Lung microvascular endothelial cell (primary cell): ENCODE measurements around the gene ADAM10. TPM values are rescaled to one million over a fixed set of nuclear protein-coding genes. Genes with fewer than 3 reads are reported as not detected.

ENCODE experiments used
- DNase-seq, 2 donors: peaks; one replicate each; pipeline versions ENCODE4 v3.0.0 to v3.0.0-alpha.2; 2010; ENCODE audit warnings: low read depth in 2 of 2
- total RNA-seq: library from RNA; depleted of rRNA; stranded (reverse); fragments of >200 nt; gene quantifications from 2 replicates; pipeline ENCODE4 v1.2.1, GENCODE V29; 2014

Gene ADAM10
- total RNA-seq, 1 donor from 2014 or later = 137 TPM

DNA sequence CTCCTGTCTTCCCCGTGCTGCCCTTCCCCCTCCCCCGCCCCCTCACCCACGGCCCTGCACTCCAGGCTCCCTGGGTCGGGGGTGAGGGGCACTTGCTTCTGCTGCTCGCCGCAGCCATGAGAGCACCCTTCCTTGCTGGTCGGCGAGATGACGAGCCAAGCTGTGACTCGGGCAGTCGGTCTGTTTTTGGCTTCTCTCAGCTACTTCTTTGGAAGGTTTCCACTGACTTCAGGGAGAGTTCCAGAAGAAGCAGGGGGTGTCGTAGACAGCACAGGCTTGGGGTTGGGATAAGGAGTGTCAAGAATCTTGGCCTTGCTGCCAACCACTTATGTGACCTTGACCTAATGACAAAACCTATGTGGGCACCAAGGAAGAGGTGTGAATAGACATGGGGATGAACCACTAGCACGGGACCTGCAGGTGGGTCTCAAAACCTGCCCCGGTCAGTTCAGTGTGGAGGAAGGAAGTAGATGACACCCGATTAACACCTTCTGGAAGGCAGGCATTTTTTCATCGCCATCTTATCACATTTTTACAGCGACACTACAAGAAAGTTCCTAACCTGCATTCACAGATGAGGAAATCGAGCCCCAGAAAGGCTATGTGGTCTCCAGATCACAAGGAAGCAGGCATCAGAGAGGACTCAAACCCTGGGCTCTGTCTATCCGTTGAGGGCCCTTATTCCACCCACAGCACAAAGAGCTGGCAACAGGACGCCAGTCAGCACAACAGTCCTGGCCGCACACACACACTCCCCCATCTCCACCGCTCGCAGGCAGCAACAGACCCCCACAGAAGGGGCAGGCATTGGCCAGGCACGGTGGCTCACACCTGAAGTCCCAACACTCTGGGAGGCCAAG is 196.8 kb downstream of the ADAM10 start:
- DNase-seq = no peak

DNA sequence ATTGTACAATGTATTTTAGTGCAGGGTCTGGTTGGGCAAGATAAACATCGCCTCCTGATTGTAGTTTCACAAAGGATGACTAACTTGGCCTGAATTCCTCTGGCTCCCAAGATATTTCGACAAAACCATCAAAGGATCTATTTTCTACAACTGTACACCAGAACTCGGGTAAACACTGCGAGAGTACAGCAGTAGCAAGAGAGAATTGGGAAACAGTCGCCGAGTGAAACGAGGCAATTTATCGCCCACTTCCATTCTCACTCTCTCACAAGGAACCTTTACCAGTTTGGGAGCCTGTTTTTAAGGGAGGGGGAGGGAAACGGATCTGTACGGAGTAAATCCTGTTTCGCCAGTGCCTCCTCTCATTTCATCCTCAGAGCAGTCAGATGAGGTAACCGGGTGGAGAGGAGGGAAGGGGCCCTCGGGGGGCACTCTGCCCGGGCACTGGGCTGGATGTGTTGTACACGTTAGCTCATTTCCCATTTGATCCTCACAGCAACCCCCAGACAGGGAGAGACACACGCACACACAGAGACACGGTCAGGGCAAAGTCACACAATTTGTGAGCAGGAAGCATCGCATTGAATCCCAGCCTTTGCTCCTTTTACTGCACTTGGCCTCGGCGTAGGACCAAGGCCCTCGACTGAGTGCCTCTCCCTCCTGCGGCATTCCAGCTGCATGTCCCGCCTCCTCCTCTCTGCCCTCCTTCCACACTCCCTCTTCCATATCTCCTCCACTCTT is 197.6 kb downstream of the ADAM10 start:
- DNase-seq = peak in 1 of 2 donors; percentile 84

DNA sequence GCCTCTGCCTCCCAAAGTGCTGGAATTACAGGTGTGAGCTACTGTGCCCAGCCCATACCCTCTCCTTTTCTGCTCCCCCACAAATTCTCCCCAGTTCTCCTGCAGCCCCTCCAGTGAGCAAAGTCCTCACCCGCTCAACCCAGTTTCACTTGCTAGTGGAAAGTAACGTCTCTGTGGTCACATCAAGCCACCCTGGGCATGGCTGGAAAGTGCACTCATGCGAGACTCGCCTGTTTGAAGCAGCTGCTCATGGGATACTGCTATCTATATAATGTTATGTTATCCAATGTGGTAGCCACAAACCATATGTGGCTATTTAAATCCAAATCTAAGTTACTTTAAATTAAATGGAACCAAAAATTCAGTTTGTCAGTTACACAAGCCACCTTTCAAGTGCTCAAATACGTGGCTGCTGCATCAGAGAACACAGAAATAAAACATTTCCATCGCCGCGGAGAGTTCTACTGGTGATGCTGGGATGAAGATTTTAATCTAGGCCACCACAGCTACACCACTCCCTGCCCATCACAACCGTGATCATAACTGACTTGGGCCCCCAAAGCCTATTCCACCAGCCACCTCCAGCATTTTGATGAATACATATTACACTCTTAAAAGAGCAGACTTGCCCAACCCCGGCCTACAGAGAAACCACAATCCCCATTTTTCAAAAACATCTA is 198.3 kb downstream of the ADAM10 start:
- no peak for DNase-seq

DNA sequence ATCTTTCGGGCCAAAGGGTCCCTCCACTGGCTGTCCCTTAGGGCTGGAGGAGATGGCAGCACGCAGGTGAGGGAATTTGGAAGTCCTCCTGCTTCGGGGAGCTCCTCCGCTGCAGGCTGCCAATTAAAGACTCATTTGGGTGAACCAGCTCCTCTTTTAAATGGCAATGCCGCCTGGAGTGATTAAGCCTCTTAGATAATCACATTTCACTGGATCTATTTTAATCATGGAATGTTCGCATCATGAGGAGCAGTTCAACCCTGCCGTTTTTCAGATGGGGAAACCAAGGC is 199.8 kb downstream of the ADAM10 start:
- no peak for DNase-seq

DNA sequence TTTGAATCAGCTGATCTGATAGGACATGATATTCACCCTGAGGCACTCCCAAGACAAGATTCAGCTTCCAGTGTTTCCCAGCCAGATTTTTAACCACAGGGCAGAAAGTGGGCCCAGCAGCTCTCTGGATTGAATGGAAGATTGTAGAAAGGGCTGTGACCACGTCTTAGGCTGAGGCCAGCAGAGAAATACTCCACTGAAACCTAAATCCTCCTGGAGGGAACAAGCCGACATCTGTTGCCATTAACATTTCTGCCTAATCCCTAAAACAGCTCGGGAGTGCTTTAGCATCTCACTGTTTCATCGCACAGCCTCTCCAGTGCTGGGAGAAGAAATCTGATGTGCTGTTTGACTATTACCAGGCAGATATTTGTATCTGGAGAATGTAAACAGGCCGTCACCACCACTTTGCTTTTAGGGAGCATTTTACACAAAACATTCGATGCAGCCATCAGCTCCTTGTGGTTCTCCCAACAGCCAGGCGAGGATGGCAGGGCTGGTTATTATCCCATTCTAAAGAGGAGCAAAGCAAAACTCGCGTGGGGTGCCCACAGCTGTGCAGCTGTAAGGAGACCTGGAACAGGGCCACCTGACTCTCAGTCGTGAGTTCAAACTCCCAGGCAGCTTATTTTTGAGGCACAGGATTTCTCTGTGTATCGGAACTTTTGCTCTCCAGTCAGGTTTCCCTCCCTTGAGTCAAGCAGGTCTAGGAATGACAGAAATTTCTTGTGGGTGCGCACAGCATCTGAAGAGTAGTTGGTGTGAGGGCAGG is 200.3 kb downstream of the ADAM10 start:
- DNase-seq = no peak

DNA sequence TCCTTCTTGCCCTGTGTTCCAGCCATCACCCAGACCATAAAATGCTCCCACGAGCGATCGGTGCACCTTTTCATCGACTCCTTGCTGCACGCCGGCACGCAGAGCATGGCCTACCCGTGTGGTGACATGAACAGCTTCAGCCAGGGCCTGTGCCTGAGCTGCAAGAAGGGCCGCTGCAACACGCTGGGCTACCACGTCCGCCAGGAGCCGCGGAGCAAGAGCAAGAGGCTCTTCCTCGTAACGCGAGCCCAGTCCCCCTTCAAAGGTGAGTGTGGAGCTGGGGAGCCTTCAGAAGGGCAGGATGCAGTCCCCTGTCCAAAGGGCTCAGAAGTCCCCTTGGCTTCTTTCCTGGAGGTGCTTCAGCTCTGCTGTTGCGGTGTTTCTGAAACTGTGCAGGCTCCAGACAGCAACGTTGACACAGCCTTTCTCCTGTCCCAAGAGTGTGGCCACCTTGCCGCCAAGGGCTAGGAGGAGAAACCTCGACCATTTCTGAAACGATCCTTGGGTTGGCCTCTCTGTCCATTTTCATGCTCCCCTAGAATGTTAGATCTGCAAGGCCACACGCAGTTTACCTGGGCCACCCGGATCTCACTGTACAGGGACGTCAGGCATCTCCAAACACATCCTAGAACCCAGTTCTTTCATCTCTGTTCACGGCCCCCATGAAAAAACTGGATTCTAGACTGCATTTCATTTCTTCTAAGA is 201.0 kb downstream of the ADAM10 start:
- DNase-seq = no peak

DNA sequence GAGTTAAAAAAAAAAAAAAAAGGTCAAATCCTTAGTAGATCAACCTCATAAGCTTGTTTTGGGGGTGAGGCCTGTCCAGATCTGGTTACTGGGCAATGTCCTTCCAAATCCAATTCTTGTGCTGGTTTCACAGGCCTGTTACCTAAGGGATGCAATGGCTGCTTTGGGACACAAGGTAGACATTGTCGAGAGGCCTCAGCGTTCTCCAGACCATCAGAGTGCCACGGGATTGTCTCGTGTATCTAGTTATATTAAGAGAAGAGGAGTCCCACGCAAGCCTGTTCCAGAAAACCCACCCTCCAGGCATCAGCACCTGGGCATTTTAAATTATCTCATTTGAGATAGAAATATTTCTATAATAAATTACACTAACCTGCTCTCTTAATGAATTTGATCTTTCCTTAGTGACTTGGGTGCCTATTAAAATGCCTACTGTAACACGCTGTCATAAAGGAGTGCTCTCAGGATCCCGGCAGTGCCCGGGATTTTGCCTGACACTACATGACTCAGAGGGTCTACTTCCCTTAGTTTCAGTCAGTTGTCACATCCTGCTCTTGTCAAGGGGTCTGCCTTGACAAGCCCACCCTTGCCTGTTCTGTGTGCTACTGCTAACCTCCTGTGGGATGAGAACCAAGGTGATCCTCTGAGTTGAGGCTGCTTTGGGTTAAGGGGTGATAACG is 201.7 kb downstream of the ADAM10 start:
- no peak for DNase-seq

DNA sequence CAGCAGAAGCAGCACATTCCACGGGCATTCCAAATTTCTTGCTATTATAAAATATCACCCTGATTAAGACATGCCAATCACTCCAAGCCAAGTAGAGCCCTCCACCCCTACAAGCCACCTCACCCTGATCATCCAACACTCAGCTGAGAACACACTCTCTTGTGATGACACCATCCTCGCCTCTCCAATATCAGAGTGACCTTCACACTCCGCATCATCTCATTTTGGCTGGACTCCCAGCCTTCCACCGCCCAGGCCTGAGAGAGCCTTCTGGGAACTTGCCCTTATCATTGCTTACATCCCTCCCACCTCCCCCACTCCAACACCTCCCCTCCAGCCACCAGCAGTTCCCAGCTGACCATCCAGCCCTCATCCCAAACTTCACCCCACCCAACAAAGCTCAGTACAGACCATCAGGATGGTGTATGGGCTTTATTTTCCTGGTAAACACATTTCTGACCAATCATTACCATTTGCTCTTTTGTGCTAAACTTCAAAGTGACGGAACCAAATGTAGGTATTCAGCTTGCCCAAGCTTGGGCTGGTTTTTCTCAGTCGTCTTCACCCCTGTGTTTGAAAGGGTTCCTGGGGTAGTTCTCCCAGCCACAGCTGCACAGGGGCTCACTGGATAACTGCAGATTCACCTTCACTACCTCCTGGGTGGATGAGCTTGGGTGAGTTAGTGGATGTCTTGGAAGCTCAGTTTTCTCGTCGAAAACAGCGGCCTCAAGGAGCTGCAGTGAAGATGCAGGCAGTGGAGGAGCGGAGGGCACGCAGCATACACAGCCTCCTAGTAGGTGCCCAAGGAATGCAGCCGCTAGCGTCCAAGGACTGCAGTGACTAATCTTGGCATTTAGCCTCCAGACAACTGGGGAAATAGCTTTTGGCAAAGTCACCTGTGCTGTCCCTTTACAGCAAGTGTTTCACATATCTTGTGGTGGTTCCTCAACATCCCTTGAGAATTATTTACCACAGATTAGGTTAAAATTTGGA is 202.6 kb downstream of the ADAM10 start:
- DNase-seq = peak; percentile 23 to 86

DNA sequence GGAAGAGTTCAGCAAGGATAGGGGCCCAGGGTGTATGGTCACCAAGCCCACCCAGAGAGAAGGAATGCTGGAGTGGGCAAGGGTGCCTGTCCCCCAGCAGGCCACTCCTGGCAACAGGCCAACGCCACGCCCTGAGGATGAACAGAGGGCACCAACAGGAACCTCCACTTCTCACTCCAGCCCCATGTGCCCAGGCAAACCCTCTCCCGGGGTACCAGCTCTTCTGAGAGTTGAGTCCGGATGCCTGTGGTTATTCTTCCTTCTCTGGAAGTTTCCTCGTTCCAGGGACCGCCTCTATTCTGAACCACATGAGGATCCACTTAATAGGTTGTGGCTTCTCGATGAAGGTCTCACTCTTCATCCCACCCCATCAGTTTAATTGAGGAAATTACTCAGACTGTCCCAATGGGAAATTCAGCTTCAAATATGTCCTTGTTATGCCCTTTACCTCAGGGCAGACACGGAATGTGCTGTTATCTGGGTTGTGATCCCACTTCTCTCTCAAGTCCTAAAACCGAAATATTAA is 203.4 kb downstream of the ADAM10 start:
- peak in 1 of 2 donors; percentile 21 for DNase-seq

DNA sequence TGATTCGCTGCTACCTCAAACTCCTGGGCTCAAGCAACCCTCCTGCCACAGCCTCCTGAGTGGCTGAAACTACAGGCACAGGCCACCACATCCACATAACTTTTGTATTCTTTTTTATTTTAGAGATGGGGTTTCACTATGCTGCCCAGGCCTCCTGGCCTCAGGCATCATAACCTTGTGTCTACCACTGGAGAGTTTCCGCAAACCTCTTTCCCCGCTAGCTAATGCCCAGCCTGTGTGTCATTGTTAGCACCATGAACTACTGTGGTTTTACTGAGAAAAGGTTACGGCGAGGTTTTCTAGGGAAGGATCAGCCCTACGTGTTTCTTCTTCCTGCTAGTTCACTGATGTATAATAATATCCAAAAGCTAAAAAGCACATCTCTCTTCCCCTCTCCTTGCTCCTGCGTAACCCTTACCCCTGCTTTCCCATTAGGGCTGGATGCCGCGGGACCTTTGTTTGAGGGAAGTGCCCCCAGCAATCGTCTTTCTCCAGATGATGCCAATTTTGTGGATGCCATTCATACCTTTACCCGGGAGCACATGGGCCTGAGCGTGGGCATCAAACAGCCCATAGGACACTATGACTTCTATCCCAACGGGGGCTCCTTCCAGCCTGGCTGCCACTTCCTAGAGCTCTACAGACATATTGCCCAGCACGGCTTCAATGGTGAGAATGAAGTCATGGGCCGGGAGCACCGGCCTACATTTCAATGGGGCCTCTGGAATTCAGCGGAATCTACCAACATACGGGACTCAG is 204.0 kb downstream of the ADAM10 start:
- DNase-seq = no peak

DNA sequence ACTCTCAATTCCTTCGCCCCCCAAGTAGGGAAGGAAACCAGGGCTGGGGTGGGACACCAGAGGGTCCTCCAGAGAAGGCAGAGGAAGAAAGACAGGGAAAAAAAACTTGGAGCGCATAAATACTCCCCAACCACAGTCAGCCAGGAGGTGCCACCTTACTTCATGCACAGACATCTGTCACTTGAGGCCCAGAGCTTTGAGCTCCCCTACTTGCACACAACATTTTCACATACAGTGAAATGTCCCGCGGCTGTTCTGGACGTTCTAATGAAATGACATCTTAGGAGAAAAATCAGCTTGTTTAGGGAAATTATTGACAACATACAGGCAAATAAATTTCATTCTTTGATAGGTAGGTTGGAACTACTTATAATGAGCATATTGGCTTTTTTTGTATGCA is 204.8 kb downstream of the ADAM10 start:
- DNase-seq = no peak

DNA sequence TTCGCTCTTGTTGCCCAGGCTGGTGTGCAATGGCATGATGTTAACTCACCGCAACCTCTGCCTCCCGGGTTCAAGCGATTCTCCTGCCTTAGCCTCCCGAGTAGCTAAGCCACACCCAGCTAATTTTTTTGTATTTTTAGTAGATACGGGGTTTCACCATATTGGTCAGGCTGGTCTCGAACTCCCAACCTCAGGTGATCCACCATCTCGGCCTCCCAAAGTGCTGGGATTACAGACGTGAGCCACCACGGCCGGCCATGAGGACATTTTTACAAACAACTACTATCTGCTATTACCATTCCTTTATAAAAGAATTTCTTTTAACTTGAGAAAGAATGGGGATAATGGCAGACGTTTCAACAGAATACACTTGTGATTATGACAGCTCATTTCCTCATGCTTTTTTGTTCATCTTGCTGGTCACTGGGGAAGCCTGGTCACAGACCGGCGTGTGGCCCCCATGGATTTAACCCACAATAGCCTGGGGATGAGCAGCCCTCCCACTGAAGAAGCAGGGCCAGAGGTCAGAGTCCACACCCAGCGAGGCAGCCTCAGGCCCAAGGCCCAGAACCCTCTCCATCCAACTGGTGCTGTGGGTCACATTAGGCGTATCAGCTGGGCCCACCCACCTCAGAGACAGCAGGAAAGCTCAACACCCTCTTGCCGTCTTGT is 205.7 kb downstream of the ADAM10 start:
- no peak for DNase-seq

DNA sequence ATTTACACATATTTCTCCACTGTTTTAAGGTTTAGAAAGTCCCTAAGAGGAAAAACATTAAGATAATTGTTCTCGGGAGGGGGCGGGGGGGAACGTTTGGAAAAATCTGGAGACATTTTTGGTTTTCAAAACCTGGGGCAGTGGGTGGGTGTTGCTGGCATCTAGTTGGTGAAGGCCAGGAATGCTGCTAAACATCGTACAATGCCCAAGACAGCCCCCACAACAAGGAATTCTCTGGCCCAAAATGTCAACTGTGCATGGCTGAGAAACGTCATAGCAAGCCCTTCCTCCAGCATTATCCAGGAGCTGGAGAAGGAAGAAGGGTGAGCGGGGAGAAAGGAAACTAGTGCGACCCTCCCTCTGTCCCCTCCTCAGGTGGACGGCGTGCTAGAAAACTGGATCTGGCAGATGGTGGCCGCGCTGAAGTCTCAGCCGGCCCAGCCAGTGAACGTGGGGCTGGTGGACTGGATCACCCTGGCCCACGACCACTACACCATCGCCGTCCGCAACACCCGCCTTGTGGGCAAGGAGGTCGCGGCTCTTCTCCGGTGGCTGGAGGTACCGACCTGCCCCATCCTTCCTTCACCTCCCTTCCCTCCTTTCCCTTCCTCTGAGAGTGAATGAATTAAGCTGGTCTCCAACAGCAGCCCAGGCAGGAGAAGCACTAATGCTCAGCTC is 208.0 kb downstream of the ADAM10 start:
- no peak for DNase-seq

DNA sequence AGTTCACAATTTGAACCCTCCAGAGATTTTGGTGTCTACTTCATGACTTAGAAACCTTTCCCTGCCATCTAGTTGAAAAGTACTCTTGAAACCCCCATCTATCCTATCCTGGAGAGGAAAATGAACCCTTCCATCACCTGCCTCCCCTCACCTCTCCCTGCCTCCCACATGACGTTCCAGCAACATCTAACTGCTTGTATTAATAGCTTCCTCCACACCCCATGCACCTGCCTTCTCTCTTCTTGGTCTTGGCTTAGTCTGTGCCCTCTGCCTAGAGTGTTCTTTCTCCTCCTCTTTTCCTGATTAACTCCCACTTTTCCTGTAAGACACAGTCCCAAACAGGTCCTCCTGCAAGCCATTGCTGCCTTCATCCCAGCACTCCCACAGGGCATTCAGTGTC is 210.0 kb downstream of the ADAM10 start:
- DNase-seq = no peak

DNA sequence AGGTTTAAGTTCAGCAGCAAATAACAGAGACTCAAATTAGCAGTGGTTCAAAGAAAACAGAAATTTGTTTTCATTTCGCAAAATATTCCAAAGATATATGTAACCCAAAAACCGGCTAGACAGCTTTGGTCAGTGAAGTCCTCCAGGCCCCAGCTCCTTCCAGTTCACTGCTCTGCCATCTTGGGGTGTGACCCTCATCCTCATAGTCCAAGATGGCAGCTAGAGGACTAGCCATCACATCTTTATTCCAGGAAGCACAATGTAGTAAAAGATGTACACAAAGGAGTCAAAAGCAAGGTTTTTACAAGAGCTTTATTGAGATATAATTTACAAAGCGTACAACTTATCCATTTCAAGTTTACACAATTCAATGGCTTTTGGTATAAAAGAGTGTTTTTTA is 210.6 kb downstream of the ADAM10 start:
- DNase-seq = no peak
